Common myeloid progenitor, CD34-positive (primary cell): ENCODE data around the gene ASAP3.

Experiments
- CTCF ChIA-PET: fragments of 350-600 bp; sonication (Branson Sonifier 250); formaldehyde crosslinking; loops from one replicate; lab custom pipeline; 2021; ENCODE audit warnings: antibody characterized with exemption; lab: Charles Lee
- POLR2A ChIA-PET: fragments of 350-600 bp; sonication (Branson Sonifier 250); formaldehyde crosslinking; loops from one replicate; lab custom pipeline; 2021; ENCODE audit warnings: antibody characterized with exemption; lab: Charles Lee
- DNase-seq, 3 donors: peaks; one replicate each; pipeline versions ENCODE4 v3.0.0 to v3.0.0-alpha.2; 2013
- H3K27ac ChIP-seq, 2 experiments: 1 replicate in 1 of 2; 2 replicates in 1 of 2; pipeline ENCODE4 v1.7.0; 2013; ENCODE audit warnings: inconsistent platforms in 2 of 2, low read length in 2 of 2, mild to moderate bottlenecking in 2 of 2, low read depth in 1 of 2, moderate library complexity in 1 of 2; ENCODE audit not compliant: severe bottlenecking in 2 of 2, insufficient read depth in 1 of 2, poor library complexity in 1 of 2
- H3K27me3 ChIP-seq, 5 experiments: replicated peaks in 2 of 5; 1 replicate in 3 of 5; 2 replicates in 2 of 5; pipeline versions ENCODE4 v1.6.1 to v1.7.0; 2013; ENCODE audit warnings: low read length in 4 of 5, mild to moderate bottlenecking in 2 of 5, moderate library complexity in 2 of 5, inconsistent platforms in 1 of 5; ENCODE audit not compliant: insufficient read depth in 5 of 5, control insufficient read depth in 4 of 5
- H3K36me3 ChIP-seq, 4 experiments: 1 replicate in 2 of 4; 2 replicates in 2 of 4; pipeline versions ENCODE4 v1.6.1 to v1.7.0; 2013; ENCODE audit warnings: low read length in 3 of 4, control low read depth in 1 of 4, mild to moderate bottlenecking in 1 of 4; ENCODE audit not compliant: control insufficient read depth in 4 of 4, insufficient read depth in 4 of 4
- H3K4me1 ChIP-seq, 4 experiments: 1 replicate in 3 of 4; 2 replicates in 1 of 4; pipeline versions ENCODE4 v1.6.1 to v1.7.1; 2013; ENCODE audit warnings: low read length in 3 of 4, mild to moderate bottlenecking in 3 of 4, control low read depth in 1 of 4, inconsistent platforms in 1 of 4, moderate library complexity in 1 of 4; ENCODE audit not compliant: control insufficient read depth in 4 of 4, insufficient read depth in 4 of 4; ENCODE audit errors: control extremely low read depth in 1 of 4
- H3K4me3 ChIP-seq, 7 experiments: 1 replicate in 4 of 7; 2 replicates in 3 of 7; pipeline versions ENCODE4 v1.5.1 to v1.7.0; 2013; ENCODE audit warnings: mild to moderate bottlenecking in 7 of 7, low read length in 6 of 7, moderate library complexity in 6 of 7, inconsistent platforms in 2 of 7, low read depth in 2 of 7, control low read depth in 1 of 7; ENCODE audit not compliant: insufficient read depth in 4 of 7, control insufficient read depth in 1 of 7; ENCODE audit errors: extremely low read depth in 1 of 7
- H3K9me3 ChIP-seq, 5 experiments: 1 replicate in 4 of 5; 2 replicates in 1 of 5; pipeline versions ENCODE4 v1.6.1 to v1.7.1; 2013; ENCODE audit warnings: low read length in 4 of 5, mild to moderate bottlenecking in 2 of 5, inconsistent platforms in 1 of 5, low read depth in 1 of 5, moderate library complexity in 1 of 5; ENCODE audit not compliant: control insufficient read depth in 4 of 5, insufficient read depth in 2 of 5; ENCODE audit errors: control extremely low read depth in 1 of 5
- WGBS: methylation state at CpG from one replicate; pipeline ENCODE4 v1.1.5; 2013; ENCODE audit not compliant: insufficient coverage; 5-methylcytosine and 5-hydroxymethylcytosine counted together

The ASAP3 gene

GRCh38 chr1:23472351-23473036 is 11.5 kb downstream of the ASAP3 start:
- no peaks in the 10 kb centered on the region for H3K4me1 ChIP-seq
- no peak overlapping the region for H3K4me3 ChIP-seq
- 96% methylated on average over 3 of the region's 5 CpGs for WGBS
- no peaks in the 10 kb centered on the region for H3K9me3 ChIP-seq
- no peak for DNase-seq
- ChIA-PET CTCF (interaction anchor here (0.9 to 1.0 kb wide), 2 partner anchors 165 to 182 kb away, joined by 3 read pairs; no protein-coding TSS in a partner anchor), POLR2A (no interaction called here)
- H3K27ac ChIP-seq, result no peak overlapping the region
- no peaks in the 10 kb centered on the region for H3K27me3 ChIP-seq
- H3K36me3 ChIP-seq, result no peaks in the 10 kb centered on the region

GRCh38 chr1:23471473-23472075 is 12.4 kb downstream of the ASAP3 start:
- no peak overlapping the region for H3K27ac ChIP-seq
- WGBS, result 96% methylated on average over 2 of the region's 4 CpGs
- H3K36me3 ChIP-seq, result no peaks in the 10 kb centered on the region
- H3K4me1 ChIP-seq, result no peaks in the 10 kb centered on the region
- no peaks in the 10 kb centered on the region for H3K9me3 ChIP-seq
- CTCF ChIA-PET, result interaction anchor here (0.6 to 1.0 kb wide), 2 partner anchors 11 to 166 kb away, joined by 3 read pairs; no protein-coding TSS in a partner anchor
- DNase-seq, result no peak
- no peak overlapping the region for H3K4me3 ChIP-seq
- POLR2A ChIA-PET, result no interaction called here
- H3K27me3 ChIP-seq, result no peaks in the 10 kb centered on the region

GRCh38 chr1:23470282-23471070 is 13.5 kb downstream of the ASAP3 start:
- no peaks in the 10 kb centered on the region for H3K9me3 ChIP-seq
- POLR2A ChIA-PET, result no interaction called here
- CTCF ChIA-PET, result interaction anchor here (0.8 to 1.2 kb wide), 2 partner anchors 24 to 26 kb away, joined by 3 read pairs; no protein-coding TSS in a partner anchor
- no peaks in the 10 kb centered on the region for H3K36me3 ChIP-seq
- no peaks in the 10 kb centered on the region for H3K4me1 ChIP-seq
- H3K4me3 ChIP-seq, result no peak overlapping the region
- no peak for DNase-seq
- 99% methylated on average over 7 of the region's 12 CpGs for WGBS
- no peak overlapping the region for H3K27ac ChIP-seq
- no peaks in the 10 kb centered on the region for H3K27me3 ChIP-seq

GRCh38 chr1:23469372-23469982 is 14.5 kb downstream of the ASAP3 start:
- H3K36me3 ChIP-seq, result no peaks in the 10 kb centered on the region
- no peaks in the 10 kb centered on the region for H3K9me3 ChIP-seq
- H3K27me3 ChIP-seq, result no peaks in the 10 kb centered on the region
- H3K4me3 ChIP-seq, result no peak overlapping the region
- CTCF ChIA-PET, result interaction anchor here (1.2 kb wide), 1 partner anchor 25 kb away, joined by 3 read pairs; no protein-coding TSS in a partner anchor
- whole genome bisulfite sequencing, result 70% methylated on average over 4 of the region's 5 CpGs
- no peaks in the 10 kb centered on the region for H3K4me1 ChIP-seq
- no peak overlapping the region for H3K27ac ChIP-seq
- POLR2A ChIA-PET, result no interaction called here
- no peak for DNase-seq

- no peaks in the 10 kb centered on the region for H3K4me1 ChIP-seq
- peaks cover 0 to 2% (median 0%) of the 10 kb centered on the region in 5 experiments for H3K27me3 ChIP-seq
- 92% methylated on average over 2 of the region's 3 CpGs for WGBS
- H3K4me3 ChIP-seq, result no peak overlapping the region
- CTCF ChIA-PET, result no interaction called here
- no peak for DNase-seq
- POLR2A ChIA-PET, result no interaction called here
- no peak overlapping the region for H3K27ac ChIP-seq
- H3K9me3 ChIP-seq, result no peaks in the 10 kb centered on the region
- no peaks in the 10 kb centered on the region for H3K36me3 ChIP-seq
Measured at GRCh38 chr1:23466423-23466989, 17.5 kb downstream of the ASAP3 start.

- Histone ChIP-seq H3K36me3 (no peaks in the 10 kb centered on the region), H3K27ac (no peak overlapping the region), H3K9me3 (no peaks in the 10 kb centered on the region), H3K4me1 (peaks cover 0 to 3% (median 0%) of the 10 kb centered on the region in 4 experiments), H3K27me3 (peaks cover 0 to 2% (median 0%) of the 10 kb centered on the region in 5 experiments), H3K4me3 (no peak overlapping the region)
- 100% methylated on average over 2 of the region's 3 CpGs for WGBS
- DNase-seq, result no peak
- ChIA-PET POLR2A (no interaction called here), CTCF (no interaction called here)
Measured at GRCh38 chr1:23463286-23463685, 20.7 kb downstream of the ASAP3 start.
